ENCODE measurements around the gene TM9SF2.
A peak's percentile ranks its signal among the peaks of the same experiment; 100 is the strongest.
"Not testable (repeated sequence)": the region's sequence is repeated elsewhere in the genome, so short reads cannot be mapped to it uniquely, and the experiment has no call there.

The TM9SF2 gene, protein sequence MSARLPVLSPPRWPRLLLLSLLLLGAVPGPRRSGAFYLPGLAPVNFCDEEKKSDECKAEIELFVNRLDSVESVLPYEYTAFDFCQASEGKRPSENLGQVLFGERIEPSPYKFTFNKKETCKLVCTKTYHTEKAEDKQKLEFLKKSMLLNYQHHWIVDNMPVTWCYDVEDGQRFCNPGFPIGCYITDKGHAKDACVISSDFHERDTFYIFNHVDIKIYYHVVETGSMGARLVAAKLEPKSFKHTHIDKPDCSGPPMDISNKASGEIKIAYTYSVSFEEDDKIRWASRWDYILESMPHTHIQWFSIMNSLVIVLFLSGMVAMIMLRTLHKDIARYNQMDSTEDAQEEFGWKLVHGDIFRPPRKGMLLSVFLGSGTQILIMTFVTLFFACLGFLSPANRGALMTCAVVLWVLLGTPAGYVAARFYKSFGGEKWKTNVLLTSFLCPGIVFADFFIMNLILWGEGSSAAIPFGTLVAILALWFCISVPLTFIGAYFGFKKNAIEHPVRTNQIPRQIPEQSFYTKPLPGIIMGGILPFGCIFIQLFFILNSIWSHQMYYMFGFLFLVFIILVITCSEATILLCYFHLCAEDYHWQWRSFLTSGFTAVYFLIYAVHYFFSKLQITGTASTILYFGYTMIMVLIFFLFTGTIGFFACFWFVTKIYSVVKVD

DNA sequence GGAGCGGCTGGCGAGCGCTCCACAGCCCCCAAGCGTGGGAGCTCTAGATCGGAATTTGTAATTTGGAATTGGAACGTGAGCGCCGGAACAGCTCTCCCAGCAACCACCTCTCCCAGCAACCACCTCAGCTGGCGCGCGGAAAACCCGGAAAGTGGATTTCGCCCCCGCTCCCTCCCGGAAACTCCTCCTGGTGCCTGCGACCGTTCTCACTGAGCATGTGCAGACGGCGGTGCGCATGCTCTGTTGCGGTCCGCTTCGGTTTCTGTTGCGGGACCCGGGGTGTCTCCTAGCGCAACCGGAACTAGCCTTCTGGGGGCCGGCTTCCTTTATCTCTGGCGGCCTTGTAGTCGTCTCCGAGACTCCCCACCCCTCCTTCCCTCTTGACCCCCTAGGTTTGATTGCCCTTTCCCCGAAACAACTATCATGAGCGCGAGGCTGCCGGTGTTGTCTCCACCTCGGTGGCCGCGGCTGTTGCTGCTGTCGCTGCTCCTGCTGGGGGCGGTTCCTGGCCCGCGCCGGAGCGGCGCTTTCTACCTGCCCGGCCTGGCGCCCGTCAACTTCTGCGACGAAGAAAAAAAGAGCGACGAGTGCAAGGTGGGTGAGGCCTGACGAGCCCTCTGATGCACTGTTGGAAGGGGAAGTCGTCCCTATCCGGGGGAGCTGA lies at the start of gene TM9SF2:
TM9SF2 (plus strand) TSS at position 289 of the 664 bp plus-strand sequence; CDS start at position 424, 135 bp downstream.
- peak; percentile 96 for DNase-seq

DNA sequence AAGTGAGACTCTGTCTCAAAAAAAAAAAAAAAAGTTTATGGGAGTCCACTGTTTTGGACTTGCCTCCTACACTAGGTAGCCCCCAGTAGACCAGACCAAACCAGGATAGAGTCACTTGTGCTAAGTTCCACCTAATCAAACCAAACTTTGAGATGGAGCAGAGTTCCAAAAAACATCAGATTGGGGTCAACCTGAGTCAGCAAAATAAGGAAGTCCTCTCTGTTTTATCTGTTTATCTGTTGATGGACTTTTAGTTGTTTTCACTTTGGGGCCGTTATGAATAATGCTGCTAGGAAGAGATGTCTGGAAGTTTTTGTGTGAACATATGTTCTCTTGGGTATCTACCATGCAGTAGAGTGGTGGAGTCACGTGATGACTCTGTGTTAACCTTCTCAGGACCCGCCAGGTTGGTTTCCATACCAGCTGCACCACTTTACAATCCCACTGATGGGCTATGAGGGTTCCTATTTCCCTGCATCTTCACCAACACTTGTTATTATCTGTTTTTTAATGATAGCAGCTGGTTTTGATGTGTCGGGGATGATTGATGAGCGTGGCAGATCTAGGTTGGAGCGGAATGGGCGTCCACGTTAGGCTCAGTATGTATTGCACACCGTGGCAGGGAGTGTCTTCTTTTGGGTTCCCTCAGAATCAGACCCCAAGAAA lies 46.6 kb upstream of the TM9SF2 start:
- no peak for DNase-seq

DNA sequence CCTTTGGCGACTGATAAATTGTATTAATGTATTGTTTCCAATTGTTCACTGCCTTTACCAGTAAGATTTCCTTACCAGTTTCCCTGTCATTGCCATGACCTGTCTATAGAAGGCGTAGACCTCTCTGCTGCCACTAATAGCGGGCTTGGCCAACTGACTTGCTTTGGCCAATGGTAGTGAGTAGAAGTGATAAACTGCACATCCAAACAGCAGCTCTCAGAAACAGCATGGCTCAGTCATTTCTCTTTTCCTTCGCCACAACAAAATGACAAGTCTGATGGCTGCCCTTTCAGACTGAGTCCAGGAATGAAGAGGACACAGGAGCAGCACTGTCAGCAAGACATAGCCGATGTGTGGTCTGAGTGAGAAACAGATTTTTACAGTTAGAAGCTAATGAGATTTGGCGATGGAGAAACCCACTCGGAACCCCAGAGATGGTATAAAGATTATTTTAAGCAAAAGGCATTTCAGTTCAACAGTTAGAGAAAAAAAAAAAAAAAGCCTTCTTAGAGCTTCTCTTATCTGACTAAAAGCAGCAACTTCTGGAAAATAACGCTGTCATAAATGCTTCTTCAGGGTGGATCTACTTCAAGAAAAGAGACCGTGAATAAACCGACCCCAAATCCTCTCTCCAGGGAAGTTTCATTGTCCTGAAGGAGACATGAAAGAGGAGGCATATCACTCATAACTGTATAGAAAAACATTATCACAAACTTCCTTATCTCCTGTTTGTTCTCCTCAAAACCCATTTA lies 42.0 kb upstream of the TM9SF2 start:
- DNase-seq: no peak

DNA sequence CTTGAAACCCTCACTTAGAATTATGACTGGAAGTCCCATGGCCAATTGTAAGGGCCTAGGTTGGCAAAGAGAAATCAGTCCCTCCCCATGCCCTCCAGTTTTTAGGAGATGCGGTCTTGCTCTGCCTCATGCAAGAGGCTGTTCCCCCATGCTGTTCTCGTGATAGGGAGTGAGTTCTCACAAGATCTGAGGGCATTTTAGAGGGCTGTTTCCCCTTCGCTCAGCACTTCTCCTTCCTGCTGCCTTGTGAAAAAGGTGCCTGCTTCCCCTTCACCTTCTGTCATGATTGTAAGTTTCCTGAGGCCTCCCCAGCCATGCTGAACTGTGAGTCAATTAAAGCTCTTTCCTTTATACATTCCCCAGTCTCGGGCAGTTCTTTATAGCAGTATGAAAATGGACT lies 40.5 kb upstream of the TM9SF2 start:
- peak; percentile 11 for DNase-seq

DNA sequence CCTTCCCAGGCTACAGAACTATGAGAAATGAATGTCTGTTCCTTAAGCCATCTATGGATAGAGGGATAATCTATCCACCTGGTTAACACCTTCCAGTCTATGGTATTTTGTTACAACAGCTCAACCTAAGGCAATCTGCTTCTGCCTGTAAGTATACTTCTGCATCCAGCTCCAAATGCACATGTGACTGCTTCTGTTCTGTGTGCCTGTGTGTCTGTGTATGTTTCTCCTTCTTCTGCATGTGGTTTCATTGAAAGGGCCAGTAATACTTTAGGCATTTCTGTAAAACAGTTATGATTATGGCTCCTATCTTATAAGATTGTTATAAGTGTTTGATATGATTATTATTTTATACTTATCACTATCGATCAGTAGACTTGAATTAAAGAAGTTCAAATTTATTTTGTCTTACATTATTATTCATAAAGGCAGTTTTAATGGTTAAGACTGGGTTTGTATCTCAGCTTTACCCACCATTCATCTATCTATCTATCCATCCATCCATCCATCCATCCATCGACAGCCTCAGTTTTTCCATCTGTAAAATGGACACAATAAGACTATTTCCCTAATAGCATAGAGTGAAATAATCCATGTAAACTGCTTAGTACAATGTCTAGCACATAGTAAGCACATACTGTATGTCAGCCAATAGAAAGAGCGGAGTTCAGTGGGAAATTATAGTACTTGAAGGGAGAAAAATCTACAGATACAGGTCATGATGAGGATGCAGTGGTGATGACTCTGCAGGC lies 37.5 kb upstream of the TM9SF2 start:
- no peak for DNase-seq

DNA sequence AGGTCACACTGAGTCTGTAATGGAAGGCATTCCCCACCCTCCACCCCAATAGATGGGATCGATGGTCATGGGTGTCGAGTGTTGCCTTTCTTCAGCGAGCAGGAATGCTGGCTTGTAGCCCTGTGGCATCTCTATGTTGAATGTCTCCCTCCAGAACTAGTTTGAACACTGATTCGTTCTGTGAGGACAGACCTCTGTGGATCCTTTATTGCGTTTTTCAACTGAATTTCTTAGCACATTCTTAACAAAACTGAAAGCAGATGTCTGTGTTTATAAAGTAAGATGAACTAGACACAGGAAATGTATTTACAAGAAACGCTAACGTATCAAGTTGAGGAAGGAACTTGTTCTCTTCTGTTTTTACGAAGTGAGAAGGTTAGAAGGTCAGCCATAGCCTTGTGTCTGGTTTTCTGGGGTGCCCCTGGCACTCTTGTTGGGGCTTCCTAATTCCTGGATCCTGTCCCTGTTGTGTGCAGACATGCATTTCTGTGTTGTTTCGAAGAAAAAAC lies 36.8 kb upstream of the TM9SF2 start:
- no peak for DNase-seq

DNA sequence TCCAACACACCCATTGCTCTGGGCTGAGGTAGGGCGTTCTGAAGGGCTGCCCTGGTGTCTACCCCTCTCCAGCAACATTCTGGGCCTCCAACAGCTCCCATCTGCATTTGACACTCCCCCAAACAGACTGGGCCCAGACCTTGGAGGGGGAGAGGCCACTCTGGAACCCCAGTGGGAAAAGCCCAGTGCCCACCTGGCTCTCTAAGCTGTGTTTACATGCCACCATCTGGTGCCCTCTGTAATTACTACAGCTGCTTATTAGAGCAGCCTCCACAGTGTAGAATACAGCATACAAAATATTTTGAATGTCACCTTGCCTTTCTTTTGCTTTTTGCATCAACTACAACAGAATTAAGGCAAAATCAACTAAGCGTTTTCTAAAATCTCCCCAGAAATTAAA lies 35.8 kb upstream of the TM9SF2 start:
- no peak for DNase-seq

DNA sequence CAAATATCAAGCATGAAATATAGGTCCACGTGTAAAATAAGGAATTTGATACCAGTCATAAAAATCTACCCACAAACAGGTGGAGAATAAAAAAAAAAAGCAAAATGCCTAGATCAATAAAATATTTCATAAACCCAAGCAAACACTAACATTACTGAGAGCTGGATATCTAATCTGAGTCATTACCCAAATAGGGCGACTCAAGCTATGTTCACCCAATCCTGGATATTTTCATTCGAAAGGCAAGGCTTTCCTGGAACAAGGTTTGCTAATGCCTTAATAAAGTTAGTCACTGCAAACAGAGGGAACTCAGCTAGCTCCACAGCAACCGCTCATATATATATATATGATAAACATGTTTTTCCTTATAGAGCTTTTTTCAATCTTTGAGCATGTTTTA lies 33.5 kb upstream of the TM9SF2 start:
- no peak for DNase-seq

DNA sequence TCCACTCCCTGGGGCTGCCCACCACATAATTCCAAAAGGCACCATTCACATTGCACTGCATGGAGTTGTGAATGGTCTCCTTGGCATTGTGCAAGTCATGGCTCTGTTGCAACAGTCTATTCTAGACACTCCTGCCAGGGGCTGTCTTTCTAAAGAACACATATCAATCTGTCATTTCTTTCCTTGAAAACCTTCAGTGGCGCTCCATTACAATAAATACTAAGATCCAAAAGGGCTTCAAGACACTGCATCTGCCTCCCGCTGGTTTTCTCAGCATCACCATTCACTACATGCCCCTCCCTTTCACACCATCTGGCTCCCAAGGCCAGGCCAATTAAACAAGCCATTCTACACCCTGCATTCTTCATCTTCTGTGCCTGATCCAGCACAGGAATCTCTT lies 32.2 kb upstream of the TM9SF2 start:
- no peak for DNase-seq

DNA sequence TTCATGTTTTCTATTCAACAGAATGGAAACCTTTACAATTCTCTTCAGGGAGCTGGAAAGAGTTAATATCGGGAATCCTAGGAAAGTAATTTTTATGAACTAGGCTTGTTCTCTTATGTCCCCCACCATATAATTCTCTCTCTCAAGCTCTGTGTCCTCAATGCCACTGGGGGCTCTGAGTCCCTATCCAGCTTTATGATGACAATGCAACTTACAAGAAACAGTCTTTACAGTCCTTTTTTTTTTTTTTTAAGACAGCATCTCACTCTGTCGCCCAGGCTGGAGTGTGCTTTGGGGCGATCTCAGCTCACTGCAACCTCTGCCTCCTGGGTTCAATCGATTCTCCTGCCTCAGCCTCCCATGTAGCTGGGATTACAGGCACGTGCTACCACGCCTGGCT lies 31.2 kb upstream of the TM9SF2 start:
- DNase-seq: no peak

DNA sequence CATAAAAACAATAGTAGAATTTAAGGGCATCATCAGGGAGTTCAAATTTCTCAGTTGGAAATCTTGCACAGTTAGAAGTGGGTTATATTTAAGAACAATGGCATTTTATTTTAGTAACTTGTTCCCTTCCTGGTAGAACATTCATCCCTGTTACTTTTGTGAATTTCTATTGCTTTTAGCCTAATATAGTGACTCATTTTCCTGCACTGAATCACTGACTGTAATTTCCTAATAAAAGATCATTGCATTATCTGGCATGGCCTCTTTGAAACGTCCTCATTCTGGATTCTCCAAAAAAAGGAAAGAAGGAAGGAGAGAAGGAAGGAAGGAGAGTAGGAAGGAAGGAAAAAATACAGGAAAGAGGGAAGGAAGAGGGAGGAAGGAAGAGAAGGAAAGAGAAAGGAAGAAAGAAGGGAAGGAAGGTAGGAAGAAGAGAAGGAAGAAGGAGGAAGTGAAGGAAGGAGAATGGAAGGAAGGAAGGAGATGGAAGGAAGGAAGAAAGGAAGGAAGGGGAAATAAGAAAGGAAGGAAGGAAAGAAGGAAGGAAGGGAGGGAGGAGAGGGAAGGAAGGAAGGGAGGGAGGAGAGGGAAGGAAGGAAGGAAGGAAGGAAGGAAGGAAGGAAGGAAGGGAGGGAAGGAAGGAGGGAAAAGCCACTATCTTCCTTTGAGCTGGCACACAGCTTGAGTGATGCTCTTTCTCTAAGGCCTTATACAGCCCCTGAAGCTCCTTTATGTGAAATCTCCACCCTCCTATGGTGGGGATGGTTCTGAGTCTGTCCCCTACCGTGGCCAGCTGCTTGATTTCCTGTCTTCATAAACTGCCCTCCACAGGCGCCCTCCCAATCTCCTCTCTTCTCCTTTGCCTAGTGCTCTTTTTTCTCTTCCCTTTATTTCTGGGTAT lies 29.8 kb upstream of the TM9SF2 start:
- no peak for DNase-seq

DNA sequence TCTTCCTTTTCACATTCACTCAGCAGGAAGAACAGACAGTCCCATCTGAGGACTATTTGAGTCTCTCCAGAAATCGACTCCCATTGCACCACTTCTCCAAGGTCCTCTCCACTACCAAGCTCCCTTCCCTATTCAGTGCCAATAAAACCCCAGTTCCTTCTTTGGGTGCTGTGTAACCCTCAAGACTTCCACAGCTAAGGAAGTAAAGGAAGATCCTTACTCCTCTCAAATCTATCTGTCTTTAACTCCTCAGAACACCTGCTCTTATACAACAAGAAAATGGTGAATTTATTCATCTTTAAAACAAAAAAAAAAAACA lies 29.2 kb upstream of the TM9SF2 start:
- no peak for DNase-seq

DNA sequence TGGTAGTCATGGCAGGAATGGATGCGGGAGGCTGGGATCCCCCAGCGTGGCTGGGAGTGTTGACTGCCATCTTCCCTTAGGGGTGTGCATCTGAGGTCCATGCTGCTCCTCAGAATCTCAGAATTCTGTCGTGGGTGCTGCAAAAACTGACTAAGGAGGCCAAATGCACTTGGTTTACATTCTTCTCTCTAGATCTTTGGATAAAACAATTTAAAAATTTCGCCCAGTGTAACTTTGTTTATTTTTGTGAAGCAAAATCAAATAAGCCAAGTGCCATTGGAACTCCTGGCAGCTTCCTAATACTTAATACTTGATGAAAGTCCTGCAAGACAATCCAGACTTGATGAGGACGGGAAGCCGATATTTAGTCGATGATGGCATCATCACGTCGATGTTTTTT lies 27.8 kb upstream of the TM9SF2 start:
- DNase-seq: no peak

DNA sequence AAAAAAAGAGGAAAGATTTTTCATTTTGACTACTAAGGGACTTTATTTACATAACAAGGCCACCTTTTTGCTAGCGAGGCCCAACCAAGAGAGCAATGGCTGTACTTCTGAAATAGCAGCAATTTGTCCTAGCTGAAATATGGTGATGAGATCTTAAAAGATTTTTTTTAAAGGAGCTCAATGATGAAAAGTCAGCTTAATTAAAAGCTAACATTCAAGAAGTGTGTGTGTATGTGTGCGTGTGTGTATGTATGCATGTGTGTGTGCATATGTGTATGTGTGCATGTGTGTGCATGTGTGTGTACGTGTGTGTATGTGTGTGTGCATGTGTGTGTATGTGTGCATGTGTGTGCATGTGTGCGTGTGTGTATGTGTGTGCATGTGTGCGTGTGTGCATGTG lies 24.6 kb upstream of the TM9SF2 start:
- no peak for DNase-seq

DNA sequence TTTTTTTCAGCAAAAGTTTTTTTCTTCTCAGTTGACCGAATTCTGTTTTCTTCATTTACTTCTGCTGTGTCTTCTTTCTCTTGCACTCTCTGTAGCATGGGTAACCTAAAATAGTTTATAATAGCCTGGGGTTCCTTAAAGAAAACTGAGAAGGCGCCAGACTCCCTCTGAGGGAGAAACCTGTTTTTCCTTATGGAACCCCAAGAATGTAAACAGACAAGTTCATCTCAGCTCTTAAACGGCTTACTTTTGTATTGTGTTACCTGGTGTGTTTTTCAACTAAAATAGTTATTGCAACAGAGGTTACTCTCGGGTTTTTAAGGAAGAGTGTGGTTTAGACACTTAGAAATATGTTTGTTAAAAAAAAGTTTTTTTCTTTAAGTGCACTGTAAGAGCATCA lies 23.8 kb upstream of the TM9SF2 start:
- no peak for DNase-seq

DNA sequence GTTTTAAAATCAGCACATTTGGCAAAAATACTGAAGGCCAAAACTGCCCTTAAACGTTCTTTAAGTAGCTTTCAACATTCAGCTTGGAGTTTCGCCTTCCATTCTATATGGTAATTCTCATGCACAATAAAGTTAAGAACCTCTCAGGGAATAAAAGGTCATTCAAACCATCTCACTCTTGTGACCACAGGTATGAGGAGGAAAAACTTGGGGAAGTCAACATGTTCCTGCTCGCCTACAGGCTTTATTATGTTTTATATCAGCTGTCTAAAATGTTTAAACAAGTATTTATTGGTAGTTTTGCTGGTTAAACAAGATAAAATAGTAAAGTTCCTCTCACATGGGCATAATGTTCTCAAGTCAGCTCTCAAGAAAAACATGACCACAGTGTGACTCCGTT lies 19.9 kb upstream of the TM9SF2 start:
- DNase-seq: no peak

DNA sequence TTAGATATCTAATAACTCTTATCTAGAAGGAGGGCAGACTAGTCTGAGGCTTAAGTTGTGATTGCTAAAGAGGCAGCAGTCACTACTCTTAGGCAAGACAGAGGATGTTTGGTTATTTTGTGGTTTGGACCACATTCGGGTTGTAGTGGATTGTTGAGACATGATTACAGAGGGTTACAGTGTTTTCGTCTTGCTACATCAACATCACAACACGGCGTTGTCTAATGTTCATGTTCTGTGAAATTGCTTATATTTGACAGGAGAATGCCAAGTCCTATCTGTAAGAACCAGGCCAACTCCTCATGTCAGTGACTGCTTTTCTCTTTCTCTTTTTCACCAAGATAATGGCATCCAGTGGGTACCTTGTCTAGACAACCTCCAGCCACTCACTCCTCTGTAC lies 16.8 kb upstream of the TM9SF2 start:
- DNase-seq: no peak

DNA sequence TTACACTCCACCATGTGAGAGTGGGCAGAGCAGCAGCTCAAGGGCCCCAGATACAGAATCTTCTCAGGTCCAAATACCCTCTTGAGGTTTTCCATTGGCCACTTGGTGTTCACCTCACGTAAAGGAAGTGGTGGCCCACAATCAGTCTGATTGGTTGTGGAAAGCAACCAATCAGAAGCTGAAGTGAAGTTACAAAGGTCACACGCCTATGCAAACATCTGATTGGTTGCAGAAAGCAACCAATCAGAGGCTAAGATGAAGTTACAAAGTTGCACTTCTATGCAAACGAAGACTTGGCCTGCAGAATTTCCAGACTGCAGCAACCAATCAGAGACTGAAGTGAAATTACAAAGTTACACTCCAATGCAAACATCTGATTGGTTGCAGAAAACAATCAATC lies 14.3 kb upstream of the TM9SF2 start:
- no peak for DNase-seq

DNA sequence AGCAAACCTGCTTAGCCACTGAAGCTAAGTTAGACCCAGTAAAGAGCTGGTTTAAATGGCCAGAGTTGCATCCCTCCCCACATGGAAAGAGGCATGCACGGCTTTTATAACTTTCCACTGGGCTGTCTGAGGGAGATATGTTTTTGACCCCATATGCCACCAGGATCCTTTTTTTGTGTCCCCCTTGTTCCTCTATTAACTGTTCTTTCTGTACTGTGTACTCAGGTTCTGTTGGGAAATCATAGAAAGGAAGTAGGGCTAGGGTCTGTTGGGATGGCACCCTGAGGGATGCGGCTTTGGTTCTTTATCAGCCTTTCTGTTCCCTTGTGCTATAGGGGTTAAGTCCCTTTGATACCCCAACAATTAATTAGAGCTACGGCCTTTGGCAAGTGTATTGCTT lies 12.2 kb upstream of the TM9SF2 start:
- DNase-seq: no peak

DNA sequence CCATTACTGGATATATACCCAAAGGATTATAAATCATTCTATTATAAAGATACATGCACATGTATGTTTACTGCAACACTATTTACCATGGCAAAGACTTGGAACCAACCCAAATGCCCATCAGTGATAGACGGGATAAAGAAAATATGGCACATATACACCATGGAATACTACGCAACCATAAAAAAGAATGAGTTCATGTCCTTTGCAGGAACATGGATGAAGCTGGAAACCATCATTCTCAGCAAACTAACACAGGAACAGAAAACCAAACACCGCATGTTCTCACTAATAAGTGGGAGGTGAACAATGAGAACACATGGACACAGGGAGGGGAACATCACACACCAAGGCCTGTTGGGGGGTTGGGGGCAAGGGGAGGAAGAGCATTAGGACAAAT lies 9.5 kb upstream of the TM9SF2 start:
- not testable (repeated sequence) for DNase-seq
